CD8-positive, alpha-beta memory T cell (primary cell): ENCODE measurements around the gene VSX2. TPM values are rescaled to one million over a fixed set of nuclear protein-coding genes. Genes with fewer than 3 reads are reported as not detected.

Experiments
- CTCF ChIA-PET: fragments of 350-600 bp; sonication (Branson Sonifier 250); formaldehyde crosslinking; loops from one replicate; lab custom pipeline; 2021; ENCODE audit warnings: antibody characterized with exemption; lab: Charles Lee
- POLR2A ChIA-PET: fragments of 350-600 bp; sonication (Branson Sonifier 250); formaldehyde crosslinking; loops from one replicate; lab custom pipeline; 2021; ENCODE audit warnings: antibody characterized with exemption; lab: Charles Lee
- DNase-seq, 5 donors: peaks; one replicate each; pipeline versions ENCODE4 v3.0.0 to v3.0.0-alpha.2; 2020 to 2022; ENCODE audit warnings: mixed read lengths in 1 of 5
- H3K27ac ChIP-seq: one replicate; pipeline ENCODE4 v1.7.0; 2013; ENCODE audit warnings: low read depth, mild to moderate bottlenecking, low read length, moderate library complexity
- H3K27me3 ChIP-seq: 2 replicates; pipeline ENCODE4 v1.7.0; 2013; ENCODE audit warnings: low read length, mild to moderate bottlenecking; ENCODE audit not compliant: insufficient read depth, poor library complexity, severe bottlenecking
- H3K36me3 ChIP-seq: 2 replicates; pipeline ENCODE4 v1.7.0; 2013; ENCODE audit warnings: mild to moderate bottlenecking, low read length, moderate library complexity; ENCODE audit not compliant: insufficient read depth
- H3K4me1 ChIP-seq: 2 replicates; pipeline ENCODE4 v1.7.0; 2013; ENCODE audit warnings: mild to moderate bottlenecking, low read length, moderate library complexity; ENCODE audit not compliant: insufficient read depth
- H3K4me3 ChIP-seq: 2 replicates; pipeline ENCODE4 v1.7.0; 2013; ENCODE audit warnings: mild to moderate bottlenecking, low read length
- H3K9me3 ChIP-seq: 2 replicates; pipeline ENCODE4 v1.7.0; 2013; ENCODE audit warnings: mild to moderate bottlenecking, low read length
- H3K27ac Mint-ChIP-seq, 8 donors: one replicate each; pipeline ENCODE4 v1.8.0; 2020 to 2021; ENCODE audit warnings: mixed read lengths in 8 of 8, mild to moderate bottlenecking in 6 of 8, inconsistent platforms in 3 of 8, moderate library complexity in 3 of 8
- H3K27me3 Mint-ChIP-seq, 2 donors: one replicate each; pipeline ENCODE4 v1.8.0; 2020 to 2021; ENCODE audit warnings: mixed read lengths in 2 of 2, mild to moderate bottlenecking in 1 of 2, moderate library complexity in 1 of 2
- H3K36me3 Mint-ChIP-seq, 3 donors: one replicate each; pipeline ENCODE4 v1.8.0; 2020 to 2021; ENCODE audit warnings: mixed read lengths in 3 of 3, inconsistent platforms in 1 of 3, mild to moderate bottlenecking in 1 of 3
- H3K4me1 Mint-ChIP-seq, 3 donors: one replicate each; pipeline ENCODE4 v1.8.0; 2020 to 2021; ENCODE audit warnings: mixed read lengths in 3 of 3, inconsistent platforms in 1 of 3, mild to moderate bottlenecking in 1 of 3
- H3K4me3 Mint-ChIP-seq, 7 donors: one replicate each; pipeline ENCODE4 v1.8.0; 2020 to 2021; ENCODE audit warnings: mixed read lengths in 7 of 7, mild to moderate bottlenecking in 6 of 7, moderate library complexity in 4 of 7, inconsistent platforms in 2 of 7
- H3K9me3 Mint-ChIP-seq, 5 donors: one replicate each; pipeline ENCODE4 v1.8.0; 2020 to 2022; ENCODE audit warnings: mixed read lengths in 5 of 5, mild to moderate bottlenecking in 3 of 5, moderate library complexity in 2 of 5, inconsistent platforms in 1 of 5
- polyA plus RNA-seq: library from polyadenylated mRNA; unstranded; fragments of 300-500 nt; fragmentation: Illumina TruSeq; gene quantifications from one replicate; pipeline ENCODE4 v1.2.3, GENCODE V29; 2021
- total RNA-seq, 2 experiments: library from RNA; stranded (reverse); gene quantifications; one replicate each; pipeline ENCODE4 v1.2.3, GENCODE V29; 2021

VSX2 gene
- total and polyA plus RNA-seq, 3 experiments from 2014 or later: not detected

- CTCF ChIA-PET: no interaction called here
Measured at GRCh38 chr14:74204491-74204890, 34.8 kb upstream of the VSX2 start.

DNA sequence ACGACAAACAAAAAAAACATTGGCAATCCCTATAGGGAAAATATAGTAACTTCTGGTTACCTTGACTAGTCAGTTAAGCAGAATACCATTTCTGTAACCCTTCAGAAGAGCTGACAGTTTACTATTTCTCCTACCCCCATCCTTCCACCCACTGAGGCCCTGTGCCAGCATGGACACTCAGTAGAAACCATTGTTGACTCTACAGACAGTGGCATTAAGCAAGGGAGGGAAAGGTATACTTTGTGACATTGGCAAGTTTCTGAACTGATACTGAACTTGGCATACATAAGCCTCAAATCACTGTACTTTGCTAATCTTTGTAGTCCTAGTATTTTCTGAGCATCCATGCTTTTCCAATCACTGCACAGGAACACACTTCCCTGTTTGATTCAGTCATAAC lies 33.4 kb upstream of the VSX2 start:
- no peaks in the 10 kb centered on the region for H3K9me3 ChIP-seq
- CTCF ChIA-PET: no interaction called here
- H3K9me3 Mint-ChIP-seq: no peaks in the 10 kb centered on the region
- peaks cover 5% of the 10 kb centered on the region for H3K36me3 ChIP-seq
- H3K27ac Mint-ChIP-seq: no peak overlapping the region
- no peak for DNase-seq
- H3K27me3 ChIP-seq: no peaks in the 10 kb centered on the region
- no peak overlapping the region for H3K4me3 Mint-ChIP-seq
- no peaks in the 10 kb centered on the region for H3K4me1 Mint-ChIP-seq
- no peaks in the 10 kb centered on the region for H3K4me1 ChIP-seq
- peaks cover 0 to 24% (median 6%) of the 10 kb centered on the region in 3 donors for H3K36me3 Mint-ChIP-seq
- peaks cover 0 to 4% of the 10 kb centered on the region in 2 donors for H3K27me3 Mint-ChIP-seq
- H3K4me3 ChIP-seq: no peak overlapping the region
- no peak overlapping the region for H3K27ac ChIP-seq
- POLR2A ChIA-PET: no interaction called here

More at GRCh38 chr14:74204491-74204890, 34.8 kb upstream of the VSX2 start:
- Mint-ChIP-seq H3K4me3 (no peak overlapping the region), H3K36me3 (peaks cover 0 to 35% (median 12%) of the 10 kb centered on the region in 3 donors), H3K27me3 (peaks cover 0 to 4% of the 10 kb centered on the region in 2 donors), H3K9me3 (no peaks in the 10 kb centered on the region), H3K4me1 (no peaks in the 10 kb centered on the region), H3K27ac (no peak overlapping the region)
- no peak for DNase-seq
- H3K36me3 ChIP-seq: peaks cover 5% of the 10 kb centered on the region
- no peak overlapping the region for H3K4me3 ChIP-seq
- POLR2A ChIA-PET: no interaction called here
- H3K27me3 ChIP-seq: no peaks in the 10 kb centered on the region
- H3K9me3 ChIP-seq: no peaks in the 10 kb centered on the region
- H3K4me1 ChIP-seq: no peaks in the 10 kb centered on the region
- H3K27ac ChIP-seq: no peak overlapping the region

DNA sequence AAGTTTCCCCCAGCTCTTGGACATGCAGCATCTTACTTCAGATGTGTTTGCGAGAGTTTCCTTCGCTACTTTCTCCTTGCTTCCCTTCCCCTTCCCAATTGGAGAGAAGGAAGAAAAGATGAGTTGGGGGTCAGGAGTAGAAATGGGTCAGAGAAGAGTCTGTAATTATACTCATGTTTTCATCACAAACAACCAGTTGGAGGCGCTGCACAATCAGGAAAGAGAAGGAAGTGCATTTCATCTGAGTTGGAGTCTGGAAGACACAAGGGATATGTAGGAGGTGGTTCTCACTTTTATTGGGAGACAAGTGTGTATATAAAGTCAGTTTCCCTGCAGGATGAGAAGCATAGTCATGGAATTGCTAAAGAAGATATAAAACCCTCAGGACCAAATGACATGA lies 31.3 kb upstream of the VSX2 start:
- H3K4me1 ChIP-seq: no peaks in the 10 kb centered on the region
- no peaks in the 10 kb centered on the region for H3K9me3 ChIP-seq
- no peak for DNase-seq
- H3K4me3 Mint-ChIP-seq: no peak overlapping the region
- no peak overlapping the region for H3K4me3 ChIP-seq
- H3K27me3 ChIP-seq: no peaks in the 10 kb centered on the region
- H3K4me1 Mint-ChIP-seq: no peaks in the 10 kb centered on the region
- no peaks in the 10 kb centered on the region for H3K36me3 ChIP-seq
- ChIA-PET POLR2A (no interaction called here), CTCF (no interaction called here)
- H3K27ac ChIP-seq: no peak overlapping the region
- H3K9me3 Mint-ChIP-seq: no peaks in the 10 kb centered on the region
- H3K27ac Mint-ChIP-seq: no peak overlapping the region
- peaks cover 3 to 4% of the 10 kb centered on the region in 2 donors for H3K27me3 Mint-ChIP-seq
- H3K36me3 Mint-ChIP-seq: peaks cover 0 to 11% (median 3%) of the 10 kb centered on the region in 3 donors

- Histone ChIP-seq H3K27me3 (no peaks in the 10 kb centered on the region), H3K4me3 (no peak overlapping the region), H3K4me1 (no peaks in the 10 kb centered on the region), H3K36me3 (no peaks in the 10 kb centered on the region), H3K27ac (no peak overlapping the region), H3K9me3 (no peaks in the 10 kb centered on the region)
- CTCF ChIA-PET: no interaction called here
- Mint-ChIP-seq H3K4me3 (no peak overlapping the region), H3K9me3 (no peaks in the 10 kb centered on the region), H3K27me3 (peaks cover 3 to 4% of the 10 kb centered on the region in 2 donors), H3K36me3 (peaks cover 0 to 5% (median 3%) of the 10 kb centered on the region in 3 donors), H3K27ac (no peak overlapping the region), H3K4me1 (no peaks in the 10 kb centered on the region)
- DNase-seq: no peak
- POLR2A ChIA-PET: no interaction called here
Measured at GRCh38 chr14:74208642-74209041, 30.6 kb upstream of the VSX2 start.

GRCh38 chr14:74211945-74212580 lies 27.2 kb upstream of the VSX2 start:
- Mint-ChIP-seq H3K36me3 (no peaks in the 10 kb centered on the region), H3K4me3 (no peak overlapping the region), H3K27ac (no peak overlapping the region), H3K4me1 (no peaks in the 10 kb centered on the region), H3K9me3 (no peaks in the 10 kb centered on the region), H3K27me3 (peaks cover 4 to 5% of the 10 kb centered on the region in 2 donors)
- no peak for DNase-seq
- ChIA-PET POLR2A (no interaction called here), CTCF (no interaction called here)
- H3K4me3 ChIP-seq: no peak overlapping the region
- H3K27me3 ChIP-seq: no peaks in the 10 kb centered on the region
- H3K4me1 ChIP-seq: no peaks in the 10 kb centered on the region
- no peak overlapping the region for H3K27ac ChIP-seq
- no peaks in the 10 kb centered on the region for H3K9me3 ChIP-seq
- H3K36me3 ChIP-seq: no peaks in the 10 kb centered on the region

- H3K27ac Mint-ChIP-seq: peak overlapping the region in 1 of 8 donors; percentile 62
- CTCF ChIA-PET: no interaction called here
- POLR2A ChIA-PET: no interaction called here
- no peaks in the 10 kb centered on the region for H3K36me3 ChIP-seq
- peaks cover 9% of the 10 kb centered on the region for H3K27me3 ChIP-seq
- H3K9me3 ChIP-seq: no peaks in the 10 kb centered on the region
- H3K27me3 Mint-ChIP-seq: peaks cover 5 to 12% of the 10 kb centered on the region in 2 donors
- H3K27ac ChIP-seq: no peak overlapping the region
- no peak overlapping the region for H3K4me3 Mint-ChIP-seq
- no peak for DNase-seq
- H3K4me3 ChIP-seq: no peak overlapping the region
- peaks cover 0 to 5% (median 0%) of the 10 kb centered on the region in 3 donors for H3K4me1 Mint-ChIP-seq
- H3K9me3 Mint-ChIP-seq: no peaks in the 10 kb centered on the region
- no peaks in the 10 kb centered on the region for H3K36me3 Mint-ChIP-seq
- H3K4me1 ChIP-seq: no peaks in the 10 kb centered on the region
Measured at GRCh38 chr14:74213907-74214803, 25.1 kb upstream of the VSX2 start.

- H3K27ac Mint-ChIP-seq: no peak overlapping the region
- CTCF ChIA-PET: interaction anchor here (1.0 to 1.5 kb wide), 3 partner anchors 13 to 104 kb away, joined by 3 to 7 read pairs (median 3); no protein-coding TSS in a partner anchor
- Histone ChIP-seq H3K9me3 (no peaks in the 10 kb centered on the region), H3K4me1 (no peaks in the 10 kb centered on the region), H3K4me3 (no peak overlapping the region), H3K27ac (no peak overlapping the region), H3K27me3 (peaks cover 9% of the 10 kb centered on the region), H3K36me3 (no peaks in the 10 kb centered on the region)
- no peaks in the 10 kb centered on the region for H3K36me3 Mint-ChIP-seq
- DNase-seq: no peak
- H3K4me3 Mint-ChIP-seq: no peak overlapping the region
- no peaks in the 10 kb centered on the region for H3K9me3 Mint-ChIP-seq
- POLR2A ChIA-PET: no interaction called here
- H3K27me3 Mint-ChIP-seq: peaks cover 8 to 13% of the 10 kb centered on the region in 2 donors
- peaks cover 0 to 5% (median 0%) of the 10 kb centered on the region in 3 donors for H3K4me1 Mint-ChIP-seq
Measured at GRCh38 chr14:74216671-74217070, 22.6 kb upstream of the VSX2 start.
